ENCODE data around the gene CYB5B.

Gene CYB5B

DNA sequence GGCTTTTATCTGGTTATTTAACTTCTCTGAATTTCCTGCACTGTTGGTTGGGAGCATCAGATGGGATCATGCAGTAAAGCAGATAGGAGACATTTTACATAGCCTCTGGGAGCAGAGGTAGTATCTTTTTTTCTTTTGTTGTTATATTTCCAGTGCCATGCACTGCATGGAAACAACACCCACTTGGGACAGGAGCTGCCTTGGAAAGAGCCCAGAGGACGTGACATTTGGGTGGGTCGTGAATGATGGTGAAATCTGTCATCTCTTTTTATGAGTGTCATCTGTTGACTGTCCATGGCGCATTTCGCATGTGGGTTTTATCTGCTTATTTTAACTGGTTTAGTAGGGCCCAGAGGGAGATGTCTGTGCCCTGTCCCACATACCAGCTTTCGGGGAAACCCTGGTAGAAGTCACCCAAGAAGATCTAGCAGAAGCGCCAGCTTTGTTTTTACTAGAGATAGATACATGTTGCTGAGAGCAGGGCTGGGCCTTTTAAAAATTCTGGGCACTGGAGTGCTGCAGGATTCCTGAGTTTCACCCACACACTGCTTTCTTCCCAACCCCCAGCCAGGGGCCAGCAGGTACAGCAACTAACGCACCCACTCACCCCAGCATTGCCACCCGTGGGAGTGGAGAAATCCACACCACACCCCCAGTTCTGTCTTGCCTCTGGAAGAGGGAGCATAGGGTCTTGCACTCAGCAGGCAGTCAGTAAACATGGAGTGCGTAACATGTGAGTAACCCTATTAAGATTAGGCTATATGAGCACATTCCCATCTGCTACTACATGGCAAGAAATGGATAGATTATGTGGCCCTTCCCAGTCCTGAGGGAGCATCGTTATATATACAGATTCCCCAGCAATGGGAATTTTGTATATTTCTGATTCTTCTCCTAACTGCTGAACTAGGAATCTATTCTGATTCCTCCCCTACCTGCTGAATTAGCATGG is 30.2 kb upstream of the CYB5B start:
- Histone ChIP-seq H3K27me3 (ENCODE audit: control insufficient read depth, insufficient read depth, low read length) (no peaks in the 10 kb centered on the region), H3K4me1 (peaks cover 27% of the 10 kb centered on the region), H3K9me3 (ENCODE audit: control insufficient read depth, low read length) (no peaks in the 10 kb centered on the region), H3K79me2 (no peaks in the 10 kb centered on the region), H3K36me3 (ENCODE audit: control insufficient read depth, insufficient read depth, low read length) (no peaks in the 10 kb centered on the region), H2AFZ (peak overlapping the region; percentile 70), H3K4me2 (ENCODE audit: low read length) (no peak overlapping the region), H3K27ac (peak overlapping the region; percentile 40), H3K9ac (no peak overlapping the region), H3K4me3 (ENCODE audit: low read depth, low read length) (no peak overlapping the region)
- TF ChIP-seq, protein P1, sequence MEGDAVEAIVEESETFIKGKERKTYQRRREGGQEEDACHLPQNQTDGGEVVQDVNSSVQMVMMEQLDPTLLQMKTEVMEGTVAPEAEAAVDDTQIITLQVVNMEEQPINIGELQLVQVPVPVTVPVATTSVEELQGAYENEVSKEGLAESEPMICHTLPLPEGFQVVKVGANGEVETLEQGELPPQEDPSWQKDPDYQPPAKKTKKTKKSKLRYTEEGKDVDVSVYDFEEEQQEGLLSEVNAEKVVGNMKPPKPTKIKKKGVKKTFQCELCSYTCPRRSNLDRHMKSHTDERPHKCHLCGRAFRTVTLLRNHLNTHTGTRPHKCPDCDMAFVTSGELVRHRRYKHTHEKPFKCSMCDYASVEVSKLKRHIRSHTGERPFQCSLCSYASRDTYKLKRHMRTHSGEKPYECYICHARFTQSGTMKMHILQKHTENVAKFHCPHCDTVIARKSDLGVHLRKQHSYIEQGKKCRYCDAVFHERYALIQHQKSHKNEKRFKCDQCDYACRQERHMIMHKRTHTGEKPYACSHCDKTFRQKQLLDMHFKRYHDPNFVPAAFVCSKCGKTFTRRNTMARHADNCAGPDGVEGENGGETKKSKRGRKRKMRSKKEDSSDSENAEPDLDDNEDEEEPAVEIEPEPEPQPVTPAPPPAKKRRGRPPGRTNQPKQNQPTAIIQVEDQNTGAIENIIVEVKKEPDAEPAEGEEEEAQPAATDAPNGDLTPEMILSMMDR (IDR thresholded peaks at IDR 0.05) = no peak

DNA sequence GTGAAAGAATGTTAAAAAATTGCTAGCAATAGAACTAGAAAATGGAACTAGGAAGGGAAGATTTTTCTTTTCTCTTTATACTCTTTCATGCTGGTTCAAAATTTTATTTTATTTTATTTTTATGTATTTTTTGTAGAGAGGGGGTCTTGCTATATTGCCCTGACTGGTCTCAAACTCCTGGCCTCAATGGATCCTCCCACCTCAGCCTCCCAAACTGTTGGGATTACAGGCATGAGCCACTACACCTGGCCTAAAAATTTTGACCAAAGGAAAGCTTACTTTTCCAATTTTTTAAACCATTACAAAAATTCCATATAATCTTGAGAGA is 28.6 kb upstream of the CYB5B start:
- Histone ChIP-seq H3K9me3 (ENCODE audit: control insufficient read depth, low read length) (no peaks in the 10 kb centered on the region), H3K36me3 (ENCODE audit: control insufficient read depth, insufficient read depth, low read length) (no peaks in the 10 kb centered on the region), H3K27me3 (ENCODE audit: control insufficient read depth, insufficient read depth, low read length) (no peaks in the 10 kb centered on the region), H3K79me2 (no peaks in the 10 kb centered on the region), H3K4me1 (peaks cover 27% of the 10 kb centered on the region), H3K27ac (peak overlapping the region; percentile 94), H3K4me3 (ENCODE audit: low read depth, low read length) (no peak overlapping the region), H3K4me2 (ENCODE audit: low read length) (no peak overlapping the region), H3K9ac (no peak overlapping the region), H2AFZ (peak overlapping the region; percentile 81)
- TF ChIP-seq, protein P1 (IDR thresholded peaks at IDR 0.05) = no peak

DNA sequence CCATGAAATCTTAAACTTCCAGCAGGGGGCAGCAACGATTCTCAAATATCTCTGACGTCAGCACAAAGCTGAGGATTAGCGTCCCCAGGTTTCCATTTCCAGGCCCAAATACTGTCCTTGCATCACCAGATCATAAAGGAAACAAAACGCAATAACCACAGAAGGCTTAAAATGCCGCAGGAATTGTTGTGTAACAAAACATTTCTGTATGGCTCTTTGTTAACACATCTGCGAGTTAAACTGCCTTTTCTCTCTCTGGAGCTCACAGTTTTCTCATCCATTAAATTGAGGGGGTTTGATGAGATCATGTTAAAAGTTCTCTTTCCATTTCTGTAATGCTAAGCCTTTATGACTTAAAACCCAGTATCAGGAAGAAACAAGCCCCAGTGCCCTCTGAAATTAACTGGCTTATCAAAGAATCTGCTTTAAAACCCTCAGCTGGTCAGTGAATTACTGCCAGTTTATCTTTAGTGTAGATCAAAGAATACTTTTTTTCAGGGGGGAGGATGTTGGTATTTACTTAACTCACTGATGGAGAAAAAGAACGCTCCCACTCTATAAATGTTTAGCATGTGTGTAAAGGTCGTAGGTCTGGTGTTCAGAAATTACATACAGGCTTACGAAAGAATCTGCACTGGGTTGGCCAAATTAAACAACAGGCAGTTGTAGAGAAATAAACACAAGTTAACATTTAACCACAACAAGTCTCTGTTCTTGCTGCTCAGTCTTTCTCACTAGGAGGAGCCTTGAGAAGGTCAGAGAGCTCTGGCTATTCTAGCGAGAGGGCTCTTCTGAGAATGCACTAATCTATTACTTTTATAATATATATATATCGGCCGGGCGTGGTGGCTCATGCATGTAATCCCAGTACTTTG is 28.0 kb upstream of the CYB5B start:
- Histone ChIP-seq H3K4me3 (ENCODE audit: low read depth, low read length) (peak overlapping the region; percentile 34), H3K36me3 (ENCODE audit: control insufficient read depth, insufficient read depth, low read length) (no peaks in the 10 kb centered on the region), H3K27ac (peak overlapping the region; percentile 94), H2AFZ (peak overlapping the region; percentile 81), H3K9ac (peak overlapping the region; percentile 1), H3K4me2 (ENCODE audit: low read length) (peak overlapping the region; percentile 60), H3K79me2 (no peaks in the 10 kb centered on the region), H3K27me3 (ENCODE audit: control insufficient read depth, insufficient read depth, low read length) (no peaks in the 10 kb centered on the region), H3K9me3 (ENCODE audit: control insufficient read depth, low read length) (no peaks in the 10 kb centered on the region), H3K4me1 (peaks cover 27% of the 10 kb centered on the region)
- TF ChIP-seq, protein P1 (IDR thresholded peaks at IDR 0.05) = peak; percentile 77

DNA sequence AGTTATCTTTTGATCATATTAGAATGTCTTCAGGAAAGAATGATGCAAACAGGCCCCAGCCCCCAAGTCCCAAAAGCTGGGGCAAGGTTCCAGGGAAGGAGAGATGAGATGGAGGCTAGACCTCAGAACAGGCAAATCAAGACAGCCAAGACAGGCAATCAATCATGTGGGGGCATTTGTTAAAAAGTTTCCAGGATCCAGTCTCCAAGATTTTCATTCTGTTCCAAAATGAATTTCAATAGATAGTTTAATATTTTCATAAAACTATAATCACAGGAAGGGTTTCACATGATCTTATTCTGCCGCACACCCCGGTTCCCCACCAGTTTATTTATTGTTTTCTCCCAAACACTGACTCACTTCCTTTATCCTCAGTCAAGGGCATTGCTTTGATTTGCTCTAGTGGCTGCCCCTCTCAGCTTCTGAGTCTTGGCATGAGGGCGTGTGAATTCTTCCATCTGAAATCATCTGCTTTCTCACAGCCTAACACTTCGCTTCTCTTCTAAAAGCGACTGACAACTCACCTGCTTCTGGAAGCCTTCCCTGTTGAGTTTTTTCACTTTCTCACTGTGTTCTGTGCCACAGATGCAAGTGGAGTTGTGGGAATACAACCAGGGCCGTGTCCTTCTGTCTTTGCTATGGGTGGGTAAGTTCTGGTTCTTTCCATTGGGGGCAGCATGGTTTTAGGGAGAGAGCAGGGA is 26.4 kb upstream of the CYB5B start:
- TF ChIP-seq, protein P1 (IDR thresholded peaks at IDR 0.05) = peak; percentile 68
- no peaks in the 10 kb centered on the region for H3K36me3 ChIP-seq (ENCODE audit: control insufficient read depth, insufficient read depth, low read length)
- no peak overlapping the region for H3K9ac ChIP-seq
- H3K4me3 ChIP-seq (ENCODE audit: low read depth, low read length) = peak overlapping the region; percentile 46
- peak overlapping the region; percentile 81 for H2AFZ ChIP-seq
- peak overlapping the region; percentile 94 for H3K27ac ChIP-seq
- H3K79me2 ChIP-seq = no peaks in the 10 kb centered on the region
- H3K4me1 ChIP-seq = peaks cover 27% of the 10 kb centered on the region
- H3K9me3 ChIP-seq (ENCODE audit: control insufficient read depth, low read length) = no peaks in the 10 kb centered on the region
- H3K4me2 ChIP-seq (ENCODE audit: low read length) = peak overlapping the region; percentile 80
- no peaks in the 10 kb centered on the region for H3K27me3 ChIP-seq (ENCODE audit: control insufficient read depth, insufficient read depth, low read length)
